ENCODE data around the gene CAPZB.

CAPZB gene

GRCh38 chr1:19447550-19447949, 37.8 kb downstream of the CAPZB start:
- DNase-seq: no peak

DNA sequence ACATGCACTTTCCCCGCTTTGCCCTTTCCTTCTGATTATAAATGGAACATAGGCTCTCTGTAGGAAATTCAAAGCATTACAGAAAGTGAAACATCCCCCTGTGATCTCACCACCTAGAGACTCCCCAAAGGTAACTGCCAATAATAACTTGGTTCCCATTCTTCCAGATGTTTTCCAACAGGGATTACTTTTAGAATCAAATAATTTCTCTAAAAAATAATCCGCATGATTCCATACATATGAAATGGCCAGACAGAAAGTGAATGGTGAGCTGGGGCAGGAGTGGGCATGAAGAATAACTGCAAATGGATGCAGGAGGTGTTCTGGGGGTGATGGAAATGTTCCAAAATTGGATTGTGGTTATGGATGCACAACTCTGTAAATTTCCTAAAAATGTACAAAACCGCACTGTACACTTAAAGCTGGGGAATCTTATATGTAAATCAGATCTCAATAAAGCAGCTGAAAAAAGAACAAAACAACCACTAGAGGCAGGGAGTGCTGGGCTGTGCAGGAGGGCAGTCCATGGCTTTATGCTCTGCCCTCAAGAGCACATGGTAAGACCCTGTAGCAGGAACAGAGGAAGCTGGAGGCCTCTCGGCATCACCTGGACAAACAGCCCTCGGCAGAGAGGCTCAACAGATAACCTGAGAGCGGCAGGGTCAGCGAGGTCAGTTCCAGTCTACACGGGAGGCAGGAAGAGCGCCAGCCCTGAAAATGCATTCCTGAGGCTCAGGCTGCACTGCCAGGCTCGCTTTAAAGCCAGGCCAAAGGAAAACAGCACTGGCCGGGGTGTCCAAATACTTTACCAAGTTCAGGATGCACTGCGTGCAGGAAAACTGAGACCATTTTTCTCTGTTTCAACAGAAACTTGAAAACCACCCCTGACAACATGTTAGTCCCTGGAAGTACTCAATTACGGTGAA, 39.7 kb downstream of the CAPZB start:
- no peak for DNase-seq

GRCh38 chr1:19444296-19445021, 40.9 kb downstream of the CAPZB start:
- DNase-seq: no peak

GRCh38 chr1:19443326-19443725, 42.0 kb downstream of the CAPZB start:
- DNase-seq: no peak

GRCh38 chr1:19442154-19443096, 42.9 kb downstream of the CAPZB start:
- no peak for DNase-seq

GRCh38 chr1:19441048-19441780, 44.1 kb downstream of the CAPZB start:
- no peak for DNase-seq

DNA sequence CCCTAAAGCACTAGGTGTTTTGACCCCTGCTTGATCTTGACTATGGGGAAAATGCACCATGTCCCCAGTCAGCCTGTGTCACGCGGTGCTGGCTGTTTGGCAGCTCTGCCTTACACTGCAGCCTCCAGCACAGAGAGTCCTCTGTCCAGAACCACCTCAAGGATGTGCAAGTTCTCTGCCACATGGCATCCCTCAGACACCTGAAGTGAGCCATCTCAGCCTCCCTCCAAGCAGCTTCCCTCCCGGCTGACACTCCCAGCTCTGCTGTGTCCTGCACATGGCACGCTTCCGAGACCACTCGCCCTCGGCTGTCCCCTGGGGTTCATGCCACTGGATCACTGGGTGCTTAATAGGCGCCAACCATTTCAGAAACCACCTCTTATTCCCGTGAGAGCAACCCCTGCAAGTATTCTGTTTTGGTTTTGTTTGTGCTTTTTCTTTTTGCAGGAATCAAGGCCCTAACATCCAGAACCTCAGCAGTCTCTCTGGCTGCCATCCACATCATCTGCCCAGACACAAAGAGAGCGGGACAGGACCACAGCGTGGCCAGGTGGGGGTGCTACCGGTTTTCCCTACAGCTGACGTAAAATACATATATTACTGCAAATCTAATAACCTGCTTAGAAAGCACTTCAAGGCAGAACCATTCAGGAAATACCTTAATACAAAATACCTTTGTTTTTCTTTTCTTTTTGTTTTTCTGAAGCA, 45.7 kb downstream of the CAPZB start:
- DNase-seq: peak; percentile 22

- no peak for DNase-seq
Measured at GRCh38 chr1:19438516-19439195, 46.7 kb downstream of the CAPZB start.

- no peak for DNase-seq
Measured at GRCh38 chr1:19437891-19438294, 47.4 kb downstream of the CAPZB start.

DNA sequence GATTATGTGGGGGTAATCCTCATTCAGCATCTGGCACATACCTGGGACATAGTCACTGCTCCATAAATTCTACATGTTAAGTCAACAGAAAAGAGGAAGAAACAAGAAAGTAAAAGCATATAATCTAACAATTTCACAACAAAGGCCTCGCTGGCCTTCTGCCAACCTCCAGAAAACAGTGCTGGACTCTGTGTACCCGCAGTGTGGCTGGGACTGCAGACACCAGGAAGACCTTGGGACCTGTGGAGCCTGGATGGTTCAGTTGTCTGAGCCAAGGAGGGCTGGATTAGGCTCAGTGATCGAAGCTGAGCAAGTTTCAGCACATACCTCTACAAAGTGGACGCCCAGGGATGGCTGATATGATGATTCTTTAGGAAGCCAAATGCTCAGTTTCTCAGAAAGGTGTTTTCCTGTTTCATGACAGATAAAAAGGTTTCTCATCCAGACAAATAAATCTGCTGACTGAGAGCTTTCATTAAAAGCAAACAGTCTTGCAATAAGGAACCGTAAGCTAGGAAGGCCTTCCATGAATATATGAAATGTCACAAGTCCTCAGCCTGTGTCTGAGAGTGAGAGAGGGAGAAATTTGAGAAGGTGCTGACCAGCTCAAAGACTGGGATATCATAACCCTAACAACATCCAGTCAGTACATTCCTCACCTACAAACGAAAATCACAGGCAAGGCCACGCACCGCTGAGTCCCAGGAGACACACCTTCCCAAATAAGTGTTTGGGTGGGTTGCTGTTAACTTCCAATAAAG, 48.4 kb downstream of the CAPZB start:
- no peak for DNase-seq

GRCh38 chr1:19435851-19436455, 49.4 kb downstream of the CAPZB start:
- no peak for DNase-seq

GRCh38 chr1:19435181-19435580, 50.2 kb downstream of the CAPZB start:
- no peak for DNase-seq

- DNase-seq: no peak
Measured at GRCh38 chr1:19433719-19433998, 51.7 kb downstream of the CAPZB start.

- no peak for DNase-seq
Measured at GRCh38 chr1:19432943-19433718, 52.2 kb downstream of the CAPZB start.

- peak; percentile 7 for DNase-seq
Measured at GRCh38 chr1:19430121-19431068, 54.9 kb downstream of the CAPZB start.

DNA sequence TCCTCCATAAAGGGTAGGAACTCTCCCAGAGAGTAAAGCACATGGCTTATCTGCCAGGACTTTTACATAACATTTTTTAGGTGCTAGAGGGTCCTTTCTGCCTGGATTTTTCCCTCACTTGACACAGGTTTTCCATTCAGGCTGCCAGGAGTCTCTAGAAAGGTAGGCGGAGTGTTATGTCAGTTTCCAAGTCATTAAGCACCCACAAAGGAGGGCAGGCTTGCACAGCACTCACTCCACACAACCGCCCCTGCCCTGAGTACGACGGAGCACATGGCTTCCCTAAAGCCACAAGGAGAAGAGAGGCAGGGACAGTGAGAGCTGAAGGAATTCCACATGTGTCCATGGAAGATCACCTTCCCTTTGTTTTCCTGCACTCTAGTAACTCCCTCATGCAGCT, 55.7 kb downstream of the CAPZB start:
- no peak for DNase-seq

- DNase-seq: no peak
Measured at GRCh38 chr1:19427087-19427781, 58.1 kb downstream of the CAPZB start.

Measured in NCI-H1105 (cell line).